Natural killer cell treated with Interleukin-12 subunit alpha and Interleukin-12 subunit beta and Interleukin-15 and Interleukin-18, amount 100 ng/mL, for 72 hours (primary cell): Measurements from ENCODE around the gene CNNM2. TPM values are rescaled to one million over a fixed set of nuclear protein-coding genes. Genes with fewer than 3 reads are reported as not detected.

Experiments used
- ATAC-seq, 2 donors: fragments of 150-1000 bp; cut with Tn5 transposase in 1 of 2; sonication (Bioruptor Pico), chemical (Tn5 transposase) in 1 of 2; 2 replicates each; pipeline ENCODE4 v1.10.0; 2021
- DNase-seq: peaks from one replicate; pipeline ENCODE4 v3.0.0; 2022; ENCODE audit warnings: low spot score
- H3K27ac Mint-ChIP-seq, 2 donors: 1 replicate in 1 of 2; 2 replicates in 1 of 2; pipeline ENCODE4 v1.8.0; 2022; ENCODE audit warnings: mixed read lengths in 2 of 2, mild to moderate bottlenecking in 1 of 2, moderate library complexity in 1 of 2
- H3K27me3 Mint-ChIP-seq, 2 donors: 1 replicate in 1 of 2; 2 replicates in 1 of 2; pipeline ENCODE4 v1.8.0; 2022; ENCODE audit warnings: mixed read lengths in 2 of 2
- H3K36me3 Mint-ChIP-seq: one replicate; pipeline ENCODE4 v1.8.0; 2022; ENCODE audit warnings: mixed read lengths
- H3K4me1 Mint-ChIP-seq, 2 donors: 1 replicate in 1 of 2; 2 replicates in 1 of 2; pipeline ENCODE4 v1.8.0; 2022; ENCODE audit warnings: low read depth in 2 of 2, mixed read lengths in 2 of 2, mild to moderate bottlenecking in 1 of 2
- H3K4me3 Mint-ChIP-seq: one replicate; pipeline ENCODE4 v1.8.0; 2022; ENCODE audit warnings: mixed read lengths
- H3K9me3 Mint-ChIP-seq: 2 replicates; pipeline ENCODE4 v1.8.0; 2022; ENCODE audit warnings: mixed read lengths
- total RNA-seq, 2 donors: library from RNA; stranded (reverse); gene quantifications; one replicate each; pipeline ENCODE4 v1.2.3, GENCODE V29; 2022

CNNM2 gene
- total RNA-seq, 2 donors from 2014 or later = 6.2 to 11.2 TPM

- no peak overlapping the region for H3K27ac Mint-ChIP-seq
- H3K9me3 Mint-ChIP-seq = no peaks in the 10 kb centered on the region
- no peaks in the 10 kb centered on the region for H3K36me3 Mint-ChIP-seq
Measured at GRCh38 chr10:103067484-103067883, 149.4 kb downstream of the CNNM2 start.

GRCh38 chr10:103067956-103068355 is 149.9 kb downstream of the CNNM2 start:
- H3K4me3 Mint-ChIP-seq = no peak overlapping the region
- H3K36me3 Mint-ChIP-seq = no peaks in the 10 kb centered on the region
- H3K27me3 Mint-ChIP-seq = no peaks in the 10 kb centered on the region
- peaks cover 27 to 28% of the 10 kb centered on the region in 2 donors for H3K4me1 Mint-ChIP-seq
- H3K9me3 Mint-ChIP-seq = no peaks in the 10 kb centered on the region
- no peak overlapping the region for H3K27ac Mint-ChIP-seq
- no peak for DNase-seq
- ATAC-seq = no peak

More at GRCh38 chr10:103067484-103067883, 149.4 kb downstream of the CNNM2 start:
- Mint-ChIP-seq H3K4me3 (no peak overlapping the region), H3K27me3 (no peaks in the 10 kb centered on the region), H3K4me1 (peaks cover 27 to 28% of the 10 kb centered on the region in 2 donors)
- DNase-seq (no peak), ATAC-seq (no peak)

- no peak for DNase-seq
- H3K36me3 Mint-ChIP-seq = no peaks in the 10 kb centered on the region
- H3K27ac Mint-ChIP-seq = peak overlapping the region; percentile 69 to 92
- peak overlapping the region; percentile 76 for H3K4me3 Mint-ChIP-seq
- H3K4me1 Mint-ChIP-seq = peaks cover 27 to 28% of the 10 kb centered on the region in 2 donors
- no peaks in the 10 kb centered on the region for H3K9me3 Mint-ChIP-seq
- H3K27me3 Mint-ChIP-seq = no peaks in the 10 kb centered on the region
- peak; percentile 58 to 75 for ATAC-seq
Measured at GRCh38 chr10:103069453-103070331, 151.6 kb downstream of the CNNM2 start.

GRCh38 chr10:103072276-103072675 is 154.2 kb downstream of the CNNM2 start:
- Mint-ChIP-seq H3K27ac (no peak overlapping the region), H3K36me3 (peaks cover 4% of the 10 kb centered on the region), H3K9me3 (no peaks in the 10 kb centered on the region), H3K4me3 (no peak overlapping the region), H3K4me1 (peaks cover 27 to 28% of the 10 kb centered on the region in 2 donors), H3K27me3 (no peaks in the 10 kb centered on the region)
- no peak for ATAC-seq
- DNase-seq = no peak

- DNase-seq = no peak
- no peaks in the 10 kb centered on the region for H3K9me3 Mint-ChIP-seq
- no peak for ATAC-seq
- peaks cover 4% of the 10 kb centered on the region for H3K36me3 Mint-ChIP-seq
- no peak overlapping the region for H3K4me3 Mint-ChIP-seq
- peaks cover 27 to 28% of the 10 kb centered on the region in 2 donors for H3K4me1 Mint-ChIP-seq
- no peaks in the 10 kb centered on the region for H3K27me3 Mint-ChIP-seq
- H3K27ac Mint-ChIP-seq = no peak overlapping the region
Measured at GRCh38 chr10:103072891-103073290, 154.8 kb downstream of the CNNM2 start.

GRCh38 chr10:103077020-103077419 is 158.9 kb downstream of the CNNM2 start:
- H3K4me3 Mint-ChIP-seq = no peak overlapping the region
- H3K27ac Mint-ChIP-seq = no peak overlapping the region
- H3K36me3 Mint-ChIP-seq = peaks cover 4% of the 10 kb centered on the region
- H3K27me3 Mint-ChIP-seq = no peaks in the 10 kb centered on the region
- H3K9me3 Mint-ChIP-seq = no peaks in the 10 kb centered on the region
- DNase-seq (no peak), ATAC-seq (no peak)
- no peaks in the 10 kb centered on the region for H3K4me1 Mint-ChIP-seq

GRCh38 chr10:103077491-103078308 is 159.6 kb downstream of the CNNM2 start:
- H3K27ac Mint-ChIP-seq = no peak overlapping the region
- no peaks in the 10 kb centered on the region for H3K4me1 Mint-ChIP-seq
- peaks cover 4% of the 10 kb centered on the region for H3K36me3 Mint-ChIP-seq
- no peak overlapping the region for H3K4me3 Mint-ChIP-seq
- H3K9me3 Mint-ChIP-seq = no peaks in the 10 kb centered on the region
- ATAC-seq (no peak), DNase-seq (no peak)
- H3K27me3 Mint-ChIP-seq = no peaks in the 10 kb centered on the region

- Mint-ChIP-seq H3K4me3 (no peak overlapping the region), H3K4me1 (no peaks in the 10 kb centered on the region), H3K36me3 (peaks cover 4% of the 10 kb centered on the region), H3K27me3 (no peaks in the 10 kb centered on the region), H3K9me3 (no peaks in the 10 kb centered on the region), H3K27ac (no peak overlapping the region)
- ATAC-seq (no peak), DNase-seq (no peak)
Measured at GRCh38 chr10:103078309-103078615, 160.2 kb downstream of the CNNM2 start.

GRCh38 chr10:103078676-103079075 is 160.6 kb downstream of the CNNM2 start:
- Mint-ChIP-seq H3K27me3 (no peaks in the 10 kb centered on the region), H3K9me3 (no peaks in the 10 kb centered on the region), H3K4me1 (no peaks in the 10 kb centered on the region), H3K4me3 (no peak overlapping the region), H3K36me3 (peaks cover 4% of the 10 kb centered on the region), H3K27ac (no peak overlapping the region)
- DNase-seq (no peak), ATAC-seq (no peak)

GRCh38 chr10:103079100-103079499 is 161.0 kb downstream of the CNNM2 start:
- Mint-ChIP-seq H3K4me3 (no peak overlapping the region), H3K9me3 (no peaks in the 10 kb centered on the region), H3K27me3 (no peaks in the 10 kb centered on the region), H3K36me3 (peaks cover 4% of the 10 kb centered on the region), H3K27ac (no peak overlapping the region), H3K4me1 (no peaks in the 10 kb centered on the region)
- no peak for ATAC-seq
- no peak for DNase-seq

GRCh38 chr10:103079946-103080345 is 161.9 kb downstream of the CNNM2 start:
- Mint-ChIP-seq H3K9me3 (no peaks in the 10 kb centered on the region), H3K36me3 (peaks cover 4% of the 10 kb centered on the region), H3K4me3 (no peak overlapping the region), H3K4me1 (no peaks in the 10 kb centered on the region), H3K27me3 (no peaks in the 10 kb centered on the region), H3K27ac (no peak overlapping the region)
- ATAC-seq (no peak), DNase-seq (no peak)

GRCh38 chr10:103080891-103081581 is 162.9 kb downstream of the CNNM2 start:
- Mint-ChIP-seq H3K9me3 (no peaks in the 10 kb centered on the region), H3K27me3 (no peaks in the 10 kb centered on the region), H3K4me1 (no peaks in the 10 kb centered on the region), H3K4me3 (no peak overlapping the region), H3K36me3 (peaks cover 9% of the 10 kb centered on the region), H3K27ac (no peak overlapping the region)
- no peak for DNase-seq
- ATAC-seq = peak in 1 of 2 donors; percentile 33

- no peaks in the 10 kb centered on the region for H3K27me3 Mint-ChIP-seq
- no peaks in the 10 kb centered on the region for H3K9me3 Mint-ChIP-seq
- no peak overlapping the region for H3K4me3 Mint-ChIP-seq
- peaks cover 4% of the 10 kb centered on the region for H3K36me3 Mint-ChIP-seq
- peak overlapping the region in 1 of 2 donors; percentile 49 for H3K27ac Mint-ChIP-seq
- no peak for ATAC-seq
- no peaks in the 10 kb centered on the region for H3K4me1 Mint-ChIP-seq
- DNase-seq = no peak
Measured at GRCh38 chr10:103082683-103083082, 164.6 kb downstream of the CNNM2 start.
